Tibial nerve (tissue), 3 donors: Measurements from ENCODE around the gene NOB1.

Experiments used
- POLR2A ChIP-seq, 2 donors: fragments of 450-650 bp; IDR thresholded peaks; one replicate each; pipeline ENCODE4 v1.6.1; 2017; ENCODE audit warnings: antibody characterized with exemption in 2 of 2, mild to moderate bottlenecking in 2 of 2, moderate library complexity in 2 of 2
- TF ChIP-seq, protein P1 (sequence below), 5 experiments: fragments of 200-600 bp in 3 of 5; fragments of 450-650 bp in 2 of 5; sonication (generic) in 3 of 5; IDR thresholded peaks; one replicate each; pipeline ENCODE4 v1.5.1; 2016 to 2019; ENCODE audit warnings: antibody characterized with exemption in 5 of 5, mild to moderate bottlenecking in 3 of 5, moderate library complexity in 2 of 5

DNA sequence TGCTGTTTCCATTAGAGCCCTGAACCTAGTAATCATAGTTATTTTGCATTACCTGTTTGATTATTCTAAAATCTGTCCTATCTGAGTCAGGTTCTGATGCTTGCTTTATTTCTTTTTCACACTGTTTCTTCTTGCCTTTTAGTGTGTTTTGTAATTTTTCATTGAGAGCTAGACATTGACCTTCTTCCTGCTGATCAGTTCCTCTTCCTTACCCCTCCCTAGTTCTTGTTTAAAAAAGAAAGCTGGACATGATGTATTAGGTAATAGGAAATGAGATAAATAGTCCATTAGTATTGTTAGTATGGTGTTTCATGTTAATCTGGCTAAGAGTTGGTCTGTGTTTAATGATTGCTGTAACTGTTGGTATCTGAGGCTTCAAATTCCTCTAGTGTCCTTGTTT is 20.8 kb upstream of the NOB1 start:
- TF ChIP-seq, protein P1, sequence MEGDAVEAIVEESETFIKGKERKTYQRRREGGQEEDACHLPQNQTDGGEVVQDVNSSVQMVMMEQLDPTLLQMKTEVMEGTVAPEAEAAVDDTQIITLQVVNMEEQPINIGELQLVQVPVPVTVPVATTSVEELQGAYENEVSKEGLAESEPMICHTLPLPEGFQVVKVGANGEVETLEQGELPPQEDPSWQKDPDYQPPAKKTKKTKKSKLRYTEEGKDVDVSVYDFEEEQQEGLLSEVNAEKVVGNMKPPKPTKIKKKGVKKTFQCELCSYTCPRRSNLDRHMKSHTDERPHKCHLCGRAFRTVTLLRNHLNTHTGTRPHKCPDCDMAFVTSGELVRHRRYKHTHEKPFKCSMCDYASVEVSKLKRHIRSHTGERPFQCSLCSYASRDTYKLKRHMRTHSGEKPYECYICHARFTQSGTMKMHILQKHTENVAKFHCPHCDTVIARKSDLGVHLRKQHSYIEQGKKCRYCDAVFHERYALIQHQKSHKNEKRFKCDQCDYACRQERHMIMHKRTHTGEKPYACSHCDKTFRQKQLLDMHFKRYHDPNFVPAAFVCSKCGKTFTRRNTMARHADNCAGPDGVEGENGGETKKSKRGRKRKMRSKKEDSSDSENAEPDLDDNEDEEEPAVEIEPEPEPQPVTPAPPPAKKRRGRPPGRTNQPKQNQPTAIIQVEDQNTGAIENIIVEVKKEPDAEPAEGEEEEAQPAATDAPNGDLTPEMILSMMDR (IDR thresholded peaks at IDR 0.05) = no peak
- TF ChIP-seq POLR2A (IDR thresholded peaks at IDR 0.05) = no peak
